HL-60/S4 (cell line): ENCODE data around the gene POLK.
"Not testable (repeated sequence)": the region's sequence is repeated elsewhere in the genome, so short reads cannot be mapped to it uniquely, and the experiment has no call there.

ENCODE experiments used
- in situ Hi-C: fragments of 300-500 bp; cut with MboI; formaldehyde crosslinking; loops from 2 replicates; pipeline ENCODE4 v1.14.3; 2022; ENCODE audit warnings: low sequenced_read_pairs

The POLK gene

GRCh38 chr5:75511435-75512382 is at the start of gene POLK, which contains the start of gene CERT1:
TSS of gene POLK (plus strand) at chr5:75511891.
TSS of gene CERT1 (minus strand) at chr5:75511629. CDS start at chr5:75511207, 422 bp downstream.
- in situ Hi-C loops, result no loop called here

GRCh38 chr5:75463726-75464125 is 48.0 kb upstream of the POLK start:
- in situ Hi-C loops, result no loop called here

GRCh38 chr5:75465480-75465879 is 46.2 kb upstream of the POLK start:
- in situ Hi-C loops, result no loop called here

- in situ Hi-C loops, result no loop called here
These were observed 45.5 kb upstream of the POLK start for GRCh38 chr5:75466006-75466716.

GRCh38 chr5:75468593-75468992 is 43.1 kb upstream of the POLK start:
- in situ Hi-C loops, result no loop called here

GRCh38 chr5:75469017-75469416 is 42.7 kb upstream of the POLK start:
- in situ Hi-C loops, result no loop called here

GRCh38 chr5:75471193-75471592 is 40.5 kb upstream of the POLK start:
- in situ Hi-C loops, result no loop called here

- in situ Hi-C loops, result no loop called here
These were observed 38.7 kb upstream of the POLK start for GRCh38 chr5:75472973-75473372.

- in situ Hi-C loops, result no loop called here
These were observed 38.2 kb upstream of the POLK start for GRCh38 chr5:75473463-75473862.

GRCh38 chr5:75475364-75475763 is 36.3 kb upstream of the POLK start:
- in situ Hi-C loops, result no loop called here

GRCh38 chr5:75481024-75481423 is 30.7 kb upstream of the POLK start:
- in situ Hi-C loops, result no loop called here

GRCh38 chr5:75482482-75482881 is 29.2 kb upstream of the POLK start:
- in situ Hi-C loops, result no loop called here

- in situ Hi-C loops, result no loop called here
These were observed 27.1 kb upstream of the POLK start for GRCh38 chr5:75484605-75485004.

GRCh38 chr5:75489847-75490246 is 21.8 kb upstream of the POLK start:
- in situ Hi-C loops, result not testable (repeated sequence)

GRCh38 chr5:75491621-75492020 is 20.1 kb upstream of the POLK start:
- in situ Hi-C loops, result no loop called here

GRCh38 chr5:75496026-75496425 is 15.7 kb upstream of the POLK start:
- in situ Hi-C loops, result no loop called here

GRCh38 chr5:75498208-75498777 is 13.4 kb upstream of the POLK start:
- in situ Hi-C loops, result no loop called here

- in situ Hi-C loops, result not testable (repeated sequence)
These were observed 12.8 kb upstream of the POLK start for GRCh38 chr5:75498875-75499274.

- in situ Hi-C loops, result not testable (repeated sequence)
These were observed 6.6 kb upstream of the POLK start for GRCh38 chr5:75505112-75505511.

GRCh38 chr5:75507841-75508240 is 3.9 kb upstream of the POLK start:
- in situ Hi-C loops, result no loop called here

GRCh38 chr5:75509546-75509945 is 2.1 kb upstream of the POLK start:
- in situ Hi-C loops, result no loop called here

- in situ Hi-C loops, result no loop called here
These were observed 1.7 kb upstream of the POLK start for GRCh38 chr5:75509956-75510355.
